Stimulated activated CD8-positive, alpha-beta memory T cell treated with anti-CD3 and anti-CD28 coated beads, Interleukin-12 subunit alpha, Interleukin-12 subunit beta, amount 100 ng/mL, for 1 hour (primary cell): ENCODE results near the gene DCLRE1B.

Source experiments
- DNase-seq: peaks from one replicate; pipeline ENCODE4 v3.0.0-alpha.2; 2020; ENCODE audit warnings: low read depth

DCLRE1B gene

DNA sequence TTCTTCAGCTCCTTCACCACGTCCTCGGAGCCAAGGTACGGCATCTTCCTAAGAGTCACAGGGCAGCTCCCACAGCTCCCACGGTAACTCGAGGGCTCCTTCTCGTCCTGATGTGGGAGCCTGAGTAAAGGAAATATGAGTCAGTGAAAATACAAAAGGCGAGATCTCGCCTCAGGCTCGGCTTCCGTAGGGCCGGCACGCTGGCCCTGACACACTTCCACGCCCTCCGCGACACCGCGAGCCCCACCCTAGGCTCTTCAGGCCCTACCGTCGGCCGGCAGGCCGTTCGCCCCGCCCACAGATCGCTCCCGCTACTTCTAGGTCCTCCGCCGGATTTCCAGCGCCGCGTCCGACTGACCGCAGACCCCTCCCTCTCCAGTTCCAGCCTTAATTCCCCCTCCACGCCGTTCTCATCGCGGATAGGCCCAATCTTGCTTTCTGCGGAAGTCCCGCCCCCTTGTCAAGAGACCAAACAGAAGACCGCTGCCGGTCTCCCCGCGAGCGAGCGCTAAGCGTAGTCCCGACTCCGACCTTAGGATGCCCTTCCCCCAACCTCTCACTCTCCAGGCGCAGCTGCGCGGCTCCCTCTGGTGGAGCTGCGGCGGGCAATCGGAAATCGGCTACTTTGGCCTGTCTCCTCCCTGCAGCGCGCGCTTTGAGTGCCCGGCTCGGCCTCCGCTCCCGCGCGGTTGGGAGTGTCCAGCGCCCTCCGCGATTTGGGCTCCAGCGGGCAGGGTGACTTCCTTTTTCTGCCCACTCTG lies at the start of gene DCLRE1B, which contains the start of gene AP4B1:
DCLRE1B (plus strand) TSS at position 653 of the 761 bp plus-strand sequence. CDS start 261 bp downstream, outside the sequence.
AP4B1 (minus strand) TSS at position 126 of the 761 bp plus-strand sequence; CDS start at position 44, 82 bp downstream.
- peak; percentile 93 for DNase-seq

DNA sequence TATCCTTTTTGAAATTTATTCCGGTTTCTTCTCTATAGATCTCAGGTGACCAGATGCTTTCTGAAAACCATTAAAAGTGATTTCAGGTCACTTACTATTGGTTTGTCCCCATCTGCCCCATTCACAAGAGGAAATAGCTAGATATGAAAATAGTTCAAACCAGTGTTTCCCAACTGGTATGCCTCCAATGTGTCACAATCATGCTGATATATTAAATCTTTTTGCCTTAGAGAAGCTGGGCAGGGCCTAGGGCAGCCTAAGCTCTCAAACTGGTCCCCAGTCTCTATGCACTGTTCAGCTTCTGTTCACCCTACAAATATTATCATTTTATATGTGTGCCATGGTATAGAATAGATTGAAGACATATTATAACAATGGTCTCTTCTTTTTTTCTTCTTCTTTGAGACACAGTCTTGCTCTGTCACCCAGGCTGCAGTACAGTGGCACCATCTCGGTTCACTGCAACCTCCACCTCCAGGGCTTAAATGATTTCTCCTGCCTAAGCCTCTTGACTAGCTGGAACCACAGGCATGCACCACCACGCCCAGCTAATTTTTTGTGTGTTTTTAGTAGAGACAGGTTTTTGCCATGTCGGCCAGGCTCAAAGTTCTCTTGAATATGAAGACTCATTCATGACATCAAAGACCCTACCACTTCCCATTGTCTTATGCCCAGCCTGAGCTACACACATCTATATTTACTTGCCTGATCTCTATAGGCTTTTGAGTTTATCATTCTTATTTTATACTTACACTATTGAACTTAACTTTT lies 49.3 kb upstream of the DCLRE1B start:
- no peak for DNase-seq

DNA sequence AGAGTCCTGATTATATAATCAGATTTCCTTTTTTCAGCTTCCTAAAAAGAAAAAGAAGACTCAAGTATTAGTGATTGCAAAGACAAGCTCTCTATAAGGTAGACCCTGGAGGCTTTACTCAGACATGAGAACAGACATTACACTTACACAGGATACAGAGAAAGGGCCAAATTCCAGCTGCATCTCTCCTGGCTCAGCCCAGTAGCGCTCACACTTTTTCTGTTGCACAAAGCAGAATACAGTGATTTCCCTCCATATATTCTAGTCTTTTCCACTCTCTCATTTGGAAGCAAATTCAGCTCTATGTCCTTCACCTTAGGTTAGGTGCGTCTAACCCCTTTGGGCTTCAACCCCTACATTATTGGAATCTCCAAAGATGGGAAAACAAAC lies 48.7 kb upstream of the DCLRE1B start:
- DNase-seq = no peak

DNA sequence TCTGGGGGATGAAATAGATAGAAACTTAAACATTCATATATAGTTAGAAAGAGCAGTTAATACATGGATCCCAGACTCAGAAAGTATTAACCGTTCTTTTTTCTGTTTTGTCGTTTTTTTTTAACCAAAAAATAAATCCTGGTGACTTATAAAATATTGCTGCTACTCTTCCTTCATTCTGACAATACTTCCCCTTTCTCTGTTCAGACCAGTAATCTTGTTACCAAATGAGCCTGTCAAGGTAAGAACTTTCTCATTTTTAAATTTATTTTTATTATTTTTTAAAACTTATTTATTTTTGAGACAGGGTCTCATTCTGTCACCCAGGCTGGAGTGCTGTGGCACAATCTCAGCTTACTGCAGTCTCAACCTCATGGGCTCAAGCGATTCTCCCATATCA lies 47.4 kb upstream of the DCLRE1B start:
- DNase-seq = no peak

DNA sequence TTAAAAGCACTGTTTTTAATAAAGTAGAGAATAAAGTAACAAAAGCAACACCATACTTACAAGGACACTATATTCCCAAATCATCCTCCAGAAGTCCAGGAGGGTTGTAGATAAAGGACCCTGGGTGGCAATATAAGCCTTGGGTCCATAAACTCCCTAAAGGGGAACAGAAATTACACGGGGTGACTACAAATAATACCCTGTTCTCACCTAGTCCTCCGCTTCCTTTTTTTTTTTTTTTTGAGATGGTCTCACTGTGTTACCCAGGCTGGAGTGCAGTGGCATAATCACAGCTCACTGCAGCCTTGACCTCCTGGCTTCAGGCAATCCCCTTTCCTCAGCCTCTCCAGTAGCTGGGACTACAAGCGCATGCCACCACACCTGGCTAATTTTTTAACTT lies 46.7 kb upstream of the DCLRE1B start:
- DNase-seq = no peak

DNA sequence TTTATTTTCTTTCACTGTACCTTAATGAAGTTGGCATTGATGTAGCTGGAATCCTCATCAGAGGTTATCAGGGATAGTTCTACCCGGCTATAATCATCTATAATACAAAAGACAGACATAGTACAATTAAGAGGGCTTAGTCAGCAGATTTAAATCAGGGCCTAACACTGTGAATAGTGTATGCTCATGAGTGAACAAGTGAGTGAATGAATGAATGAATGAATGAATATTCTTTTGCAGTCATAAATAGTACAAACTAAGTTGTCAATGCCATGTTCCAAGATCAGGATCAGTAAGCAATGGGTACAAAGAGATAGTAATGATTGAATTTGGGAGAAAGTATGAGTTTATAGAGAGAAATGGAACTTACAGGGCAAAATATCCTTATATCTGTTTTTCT lies 46.1 kb upstream of the DCLRE1B start:
- no peak for DNase-seq

DNA sequence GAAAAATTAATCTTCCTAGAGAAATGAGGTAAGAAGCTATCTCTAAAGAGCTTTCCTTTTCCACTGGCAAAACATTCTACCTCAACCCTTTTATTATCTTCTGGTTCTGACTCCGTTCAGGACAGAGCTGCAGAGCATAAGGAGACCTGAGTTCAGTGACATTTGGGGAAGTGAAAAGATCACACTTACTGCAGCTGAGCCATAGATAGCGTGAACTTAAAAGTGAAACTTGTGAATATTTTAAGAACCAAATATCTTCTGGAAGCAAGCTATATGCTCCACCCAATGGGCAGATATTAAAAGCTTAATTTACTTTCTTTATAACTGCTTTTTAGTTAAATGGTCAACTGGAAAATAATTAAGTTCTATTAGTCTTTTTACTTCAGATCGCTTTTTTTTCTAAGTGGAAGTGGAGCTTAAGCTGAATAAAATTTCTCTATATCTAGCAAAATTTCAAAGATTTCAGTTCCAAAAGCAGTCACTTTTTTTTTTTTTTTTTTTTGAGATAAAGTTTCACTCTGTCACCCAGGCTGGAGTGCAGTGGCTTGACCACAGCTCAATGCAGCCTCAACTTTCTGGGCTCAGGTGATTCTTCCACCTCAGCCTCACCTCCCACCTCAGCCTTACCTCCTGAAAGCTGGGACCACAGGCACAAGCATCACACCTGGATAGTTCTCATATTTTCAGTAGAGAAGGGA lies 45.5 kb upstream of the DCLRE1B start:
- DNase-seq = no peak

DNA sequence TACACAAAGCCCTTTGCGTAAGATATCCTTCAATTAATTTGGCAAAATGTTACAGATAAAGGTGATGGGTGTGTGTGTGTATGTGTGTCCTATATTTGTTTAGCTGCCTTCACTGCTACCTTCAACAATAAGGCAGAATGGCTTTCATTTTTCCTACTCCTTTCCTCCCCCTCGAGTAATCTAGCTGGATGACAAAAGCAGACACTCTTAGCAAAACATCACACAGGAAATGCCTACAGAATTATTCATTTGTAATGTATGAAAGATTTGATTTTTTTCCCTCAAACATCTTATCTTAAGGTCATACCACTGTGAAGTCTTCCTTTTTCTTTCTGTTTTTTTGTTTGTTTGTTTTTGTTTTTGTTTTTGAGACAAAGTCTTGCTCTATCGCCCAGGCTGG lies 44.2 kb upstream of the DCLRE1B start:
- DNase-seq = no peak

DNA sequence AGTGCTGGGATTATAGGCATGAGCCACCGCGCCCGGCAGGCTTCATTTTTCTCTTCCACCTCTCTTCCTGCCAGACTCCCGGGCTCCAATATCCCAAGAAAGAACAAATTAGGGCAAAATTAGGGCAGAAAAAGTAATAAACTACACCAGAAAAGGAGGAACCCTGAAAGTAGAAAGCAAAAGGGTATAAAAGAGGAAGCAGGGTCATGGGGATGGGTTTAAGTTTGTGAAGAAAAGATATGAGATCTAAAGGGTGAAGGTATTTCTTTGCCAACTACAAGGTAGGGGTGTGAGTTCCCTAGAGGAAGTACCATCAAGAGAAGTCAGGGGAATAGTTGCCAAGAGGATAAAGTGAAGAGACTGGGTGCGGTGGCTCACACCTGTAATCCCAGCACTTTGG lies 43.5 kb upstream of the DCLRE1B start:
- DNase-seq = no peak

DNA sequence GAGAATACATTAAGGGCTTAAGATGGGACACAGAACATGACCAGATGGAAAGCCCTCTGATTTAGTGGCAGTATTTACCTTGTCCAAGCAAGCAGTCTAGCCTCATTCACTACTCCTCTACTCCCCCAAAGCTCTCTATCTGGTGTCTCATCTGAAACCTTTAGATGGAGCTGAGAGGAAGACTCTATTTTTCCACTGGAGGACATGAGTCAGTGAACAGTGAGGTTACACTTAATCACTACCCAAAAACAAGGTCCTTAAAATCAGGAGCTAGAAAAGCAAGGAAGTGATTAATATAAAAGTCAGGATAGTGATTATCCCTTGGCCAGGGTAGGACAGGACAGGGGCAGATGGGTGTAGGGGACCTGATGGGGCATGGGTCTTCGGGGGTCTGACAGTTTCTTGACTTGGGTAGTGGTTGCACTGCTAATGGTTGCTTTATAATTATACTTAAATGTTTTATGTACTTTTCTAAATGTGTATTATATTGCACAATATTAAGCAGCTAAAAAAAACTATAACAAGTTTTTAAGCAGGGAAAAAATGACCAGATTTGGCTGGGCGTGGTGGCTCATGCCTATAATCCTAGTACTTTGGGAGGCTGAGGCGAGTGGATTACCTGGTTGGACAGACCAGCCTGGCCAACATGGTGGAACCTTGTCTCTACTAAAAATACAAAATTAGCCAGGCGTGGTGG lies 36.6 kb upstream of the DCLRE1B start:
- DNase-seq = no peak

DNA sequence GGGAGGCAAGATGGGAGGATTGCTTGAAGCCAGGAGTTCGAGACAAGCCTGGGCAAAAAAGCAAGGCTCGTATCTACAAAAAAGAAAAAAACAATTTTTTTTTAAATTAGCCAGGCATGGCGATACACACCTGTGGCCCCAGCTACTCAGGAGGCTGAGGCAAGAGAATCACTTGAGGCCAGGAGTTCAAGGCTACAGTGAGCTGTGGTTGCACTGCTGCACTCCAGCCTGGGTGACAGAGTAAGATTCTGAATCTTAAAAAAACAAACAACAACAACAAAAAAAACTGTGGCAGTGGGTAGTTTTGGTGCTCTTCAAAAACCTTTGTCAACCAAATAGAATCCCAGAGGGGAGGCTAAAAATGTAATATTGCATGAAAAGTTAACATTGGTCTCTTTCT lies 34.3 kb upstream of the DCLRE1B start:
- DNase-seq = no peak

DNA sequence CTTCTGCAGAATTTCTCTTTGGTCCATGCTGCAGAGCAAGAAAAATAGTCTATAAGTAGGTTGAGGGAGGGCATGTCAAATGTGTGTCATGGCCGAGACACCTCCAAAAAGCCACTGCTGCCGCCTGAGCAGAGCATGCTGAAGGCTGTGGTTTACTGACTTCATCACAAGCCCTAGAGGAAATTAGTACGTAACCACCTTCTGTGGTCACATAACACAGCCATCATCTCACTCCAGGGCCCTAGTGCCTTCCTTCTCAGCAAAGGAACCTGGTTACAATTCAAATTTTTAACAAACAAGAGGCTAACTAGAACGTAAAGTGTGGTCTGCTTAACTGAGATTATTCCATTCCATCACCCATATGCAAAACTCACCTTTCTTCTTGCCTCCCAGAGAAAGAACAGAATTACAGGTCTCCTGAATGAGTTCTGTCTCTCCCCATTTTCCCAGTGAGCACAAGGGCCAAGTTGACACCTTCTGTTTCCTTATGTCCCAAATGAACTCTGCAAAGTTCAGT lies 33.5 kb upstream of the DCLRE1B start, which contains the start of gene PTPN22:
PTPN22 (minus strand) TSS at position 116 of the 517 bp plus-strand sequence.
- DNase-seq = peak; percentile 69

DNA sequence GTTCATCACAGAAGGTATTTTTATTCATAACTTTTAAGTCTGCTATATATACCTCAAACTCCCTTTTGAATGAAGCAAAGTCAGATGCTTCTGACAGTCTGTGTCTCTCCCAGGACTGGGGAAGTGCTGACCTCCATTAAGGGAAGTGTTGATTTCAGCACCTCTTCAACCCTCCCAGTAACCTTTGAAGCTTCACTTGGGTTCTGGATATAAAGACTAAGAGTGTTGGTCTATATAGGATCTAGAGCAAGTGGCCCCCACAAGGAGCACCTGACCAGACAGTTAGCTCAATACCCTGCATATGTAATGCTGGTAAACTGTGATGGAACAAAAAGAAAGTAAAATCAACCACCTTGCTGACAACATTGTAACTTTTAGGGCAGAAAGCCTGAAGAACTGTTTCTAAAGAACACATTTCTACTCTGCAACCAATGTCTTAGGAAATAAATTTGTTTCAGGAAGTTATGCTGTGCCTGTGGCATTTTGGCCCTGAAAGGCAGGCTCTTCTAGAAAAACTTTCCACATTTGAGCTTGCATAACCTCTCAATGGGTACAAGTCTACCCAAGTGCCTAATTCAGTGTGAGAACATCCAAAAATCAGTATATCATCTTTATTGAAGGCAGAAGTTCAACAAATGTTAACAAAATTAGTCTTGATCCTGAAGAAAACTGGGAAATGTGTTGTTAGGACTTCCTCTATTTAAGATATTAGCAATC lies 32.7 kb upstream of the DCLRE1B start:
- DNase-seq = no peak

DNA sequence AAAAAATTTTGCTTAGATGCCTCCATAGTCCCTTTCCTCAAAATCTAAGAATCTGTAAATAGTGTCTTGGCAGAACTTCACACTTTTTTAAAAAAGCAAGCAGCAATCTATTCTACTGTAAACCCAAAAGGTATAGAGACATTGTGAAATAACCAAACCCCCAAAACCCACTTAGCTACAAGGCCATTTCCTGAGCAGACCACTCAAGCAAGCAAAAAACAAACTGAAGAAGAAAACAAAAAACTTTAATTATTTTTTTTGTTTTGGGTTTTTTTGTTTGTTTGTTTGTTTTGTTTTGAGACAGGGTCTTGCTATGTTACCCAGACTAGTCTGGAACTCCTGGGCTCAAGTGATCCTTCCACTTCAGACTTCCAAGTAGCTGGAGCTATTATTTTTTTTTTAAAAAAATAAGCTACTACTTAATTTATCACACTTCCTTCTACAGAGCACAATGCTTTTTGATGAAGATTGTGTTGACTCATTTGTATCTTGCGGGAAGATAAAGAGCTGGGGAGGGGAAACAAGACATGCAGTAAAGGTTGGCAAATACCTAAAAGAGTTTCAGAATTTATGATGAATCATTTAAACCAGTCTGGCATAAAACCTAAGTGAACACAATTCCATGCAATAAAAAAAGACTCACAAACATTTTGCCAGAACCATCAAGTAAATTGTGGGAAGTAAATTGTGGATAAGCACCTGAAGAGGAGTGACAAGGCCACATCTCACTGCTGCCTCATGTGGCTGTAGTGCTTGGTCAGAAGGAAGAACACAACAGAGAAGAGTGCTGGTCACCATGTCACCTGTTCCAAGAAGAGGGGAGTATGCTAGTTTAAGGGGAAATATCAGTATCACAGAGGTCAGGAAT lies 30.9 kb upstream of the DCLRE1B start:
- DNase-seq = no peak

DNA sequence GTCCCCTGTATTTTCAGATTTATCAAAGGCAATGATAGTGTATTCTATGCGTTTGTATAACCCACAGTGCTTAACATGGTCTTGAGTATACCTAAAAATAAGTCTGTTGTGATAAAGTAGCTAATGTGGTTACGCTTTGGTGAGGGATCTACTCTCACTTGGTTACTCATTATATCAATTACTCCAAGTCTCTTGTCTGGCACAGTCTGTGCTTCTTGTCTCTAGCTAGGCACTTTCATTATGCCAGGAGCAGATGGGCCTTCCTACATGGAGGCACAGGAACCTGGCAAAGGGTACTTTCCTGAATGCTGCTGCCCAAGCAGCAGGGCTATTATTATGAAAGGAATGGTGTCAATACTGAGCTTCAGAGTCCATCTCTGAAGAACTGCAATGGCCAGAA lies 29.4 kb upstream of the DCLRE1B start:
- no peak for DNase-seq

DNA sequence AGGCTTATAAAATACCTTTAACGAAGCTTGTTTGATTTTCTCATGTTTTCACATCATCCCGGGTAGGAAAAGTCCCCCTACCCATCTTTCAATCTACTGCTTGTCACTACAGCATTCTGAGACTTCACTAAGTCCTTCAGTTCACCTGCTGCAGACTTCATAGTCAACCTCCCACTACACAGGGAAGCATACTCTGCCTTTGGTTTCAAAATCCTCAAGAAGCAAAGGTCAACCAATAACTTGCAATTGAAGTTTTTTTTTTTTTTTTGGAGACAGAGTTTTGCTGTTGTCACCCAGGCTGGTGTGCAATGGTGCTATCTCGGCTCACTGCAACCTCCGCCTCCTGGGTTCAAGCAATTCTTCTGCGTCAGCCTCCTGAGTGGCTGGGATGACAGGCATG lies 28.9 kb upstream of the DCLRE1B start:
- DNase-seq = no peak

DNA sequence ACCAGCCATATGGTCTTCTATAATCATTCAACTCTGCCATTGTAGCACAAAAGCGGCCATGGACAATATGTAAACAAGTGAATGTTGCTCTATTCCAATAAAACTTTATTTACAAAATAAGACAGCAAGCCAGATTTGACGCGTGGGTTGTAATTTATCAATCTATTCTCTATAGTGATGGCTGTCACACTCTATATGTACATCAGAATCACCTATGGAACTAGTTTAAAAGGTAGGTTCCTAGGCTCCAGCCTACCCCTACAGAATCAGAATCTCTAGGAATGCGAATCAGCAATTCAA lies 25.4 kb upstream of the DCLRE1B start:
- DNase-seq = no peak

DNA sequence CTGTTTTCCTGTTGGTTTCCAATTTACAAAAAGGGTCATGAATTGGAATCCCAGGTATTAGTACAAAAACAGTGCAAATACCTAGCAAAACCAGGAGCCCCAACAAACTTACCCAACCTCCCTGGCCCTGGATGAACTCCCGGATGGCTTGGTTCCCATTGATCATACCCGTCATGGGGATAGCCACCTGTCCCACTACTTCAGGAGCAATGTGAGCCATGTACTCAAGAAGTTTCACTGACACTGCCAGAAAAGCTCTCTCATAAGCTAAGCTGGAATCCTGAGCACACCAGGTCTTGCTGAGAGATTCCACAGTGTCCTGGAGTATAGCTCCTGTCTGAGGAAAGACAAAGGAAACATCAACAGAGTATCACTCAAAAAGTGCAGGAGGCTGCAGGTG lies 23.5 kb upstream of the DCLRE1B start:
- DNase-seq = no peak

DNA sequence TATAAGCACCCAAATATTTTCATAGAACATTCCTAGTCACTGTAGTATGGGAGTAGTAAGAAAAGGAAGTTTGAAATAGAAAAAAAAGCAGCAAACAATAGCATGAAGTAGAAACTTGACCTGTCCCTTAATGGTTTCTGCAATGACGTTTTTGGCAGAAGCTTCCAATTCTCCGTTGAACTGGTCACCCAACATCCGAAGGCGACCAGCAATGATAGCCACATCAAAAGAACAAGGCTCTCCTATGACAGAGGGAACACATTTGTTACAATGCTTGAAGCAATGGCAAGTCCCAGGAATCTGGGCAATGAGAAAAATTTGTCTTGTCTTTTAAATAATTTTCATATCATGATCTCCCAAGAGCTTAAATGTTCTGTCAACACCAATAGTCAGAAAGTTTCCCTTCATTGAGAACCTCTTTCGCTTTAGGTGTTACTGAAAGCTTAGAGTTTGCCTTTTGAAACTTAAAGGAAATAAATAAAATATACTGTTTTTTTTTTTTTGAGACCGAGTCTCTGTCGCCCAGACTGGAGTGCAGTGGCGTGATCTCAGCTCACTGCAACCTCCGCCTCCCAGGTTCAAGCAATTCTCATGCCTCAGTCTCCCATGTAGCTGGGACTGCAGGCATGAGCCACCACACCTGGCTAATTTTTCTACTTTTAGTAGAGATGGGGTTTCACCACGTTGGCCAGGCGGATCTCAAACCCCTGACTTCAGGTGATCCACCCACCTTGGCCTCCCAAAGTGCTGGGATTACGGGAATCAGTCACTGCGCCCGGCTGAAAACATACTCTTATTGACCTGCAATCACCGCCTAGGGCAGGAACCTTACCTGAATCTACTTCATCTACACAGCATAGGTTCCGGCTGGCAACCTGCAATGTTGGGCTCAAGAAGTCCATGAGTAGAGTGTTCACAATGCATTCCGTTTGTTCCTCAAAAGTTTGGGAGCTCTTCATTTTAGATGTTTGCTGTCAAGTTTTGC lies 18.4 kb upstream of the DCLRE1B start:
- no peak for DNase-seq
